Measurements from ENCODE around the gene KRT78.

The KRT78 gene

GRCh38 chr12:52794479-52795331 lies 54.1 kb downstream of the KRT78 start:
- DNase-seq = no peak

- no peak for DNase-seq
Observed at GRCh38 chr12:52792185-52793029, 56.4 kb downstream of the KRT78 start.

DNA sequence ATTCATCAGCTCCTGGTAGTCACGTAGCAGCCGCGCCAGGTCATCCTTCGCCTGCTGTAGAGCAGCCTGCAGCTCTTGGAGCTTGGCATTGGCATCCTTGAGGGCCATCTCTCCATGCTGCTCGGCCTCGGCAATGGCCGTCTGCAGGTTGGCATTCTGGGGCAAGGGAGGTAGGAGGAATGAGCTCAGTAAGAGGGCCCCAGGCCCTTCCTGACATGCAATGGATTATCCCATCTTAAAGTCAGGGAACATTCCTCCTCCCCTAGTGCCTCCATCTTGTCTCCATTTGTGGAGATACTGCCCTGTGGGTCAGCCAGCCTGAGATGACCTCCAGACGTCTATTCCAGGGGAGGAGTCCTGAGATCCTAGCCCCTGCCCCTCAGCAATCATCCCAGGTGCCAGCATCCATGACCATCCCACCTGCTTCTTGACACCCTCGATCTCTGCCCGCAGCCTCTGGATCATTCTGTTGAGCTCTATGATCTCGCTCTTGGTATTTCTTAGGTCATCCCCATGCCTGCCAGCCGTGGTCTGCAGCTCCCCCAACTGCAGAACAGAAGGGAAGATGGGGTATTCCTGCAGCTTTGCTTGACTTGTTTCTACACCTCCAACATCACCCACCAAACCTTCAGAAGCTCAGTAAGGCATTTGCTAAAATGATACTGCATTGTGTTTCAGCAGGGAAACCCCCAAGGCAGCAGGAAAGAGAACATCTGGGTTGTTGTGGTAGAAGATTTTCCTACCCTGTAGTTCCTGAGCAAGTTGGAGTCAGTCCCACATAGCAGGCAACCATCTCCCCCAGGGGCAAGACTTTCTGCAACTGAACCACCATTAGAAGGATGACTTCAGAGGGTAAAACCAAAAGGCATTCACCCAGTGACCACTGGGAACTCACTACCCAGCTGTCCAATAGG lies 57.3 kb downstream of the KRT78 start:
- DNase-seq = no peak

- DNase-seq = no peak
Observed at GRCh38 chr12:52790427-52791270, 58.1 kb downstream of the KRT78 start.

GRCh38 chr12:52789637-52790426 lies 59.0 kb downstream of the KRT78 start:
- no peak for DNase-seq

- DNase-seq = no peak
Observed at GRCh38 chr12:52788876-52789636, 59.7 kb downstream of the KRT78 start.

DNA sequence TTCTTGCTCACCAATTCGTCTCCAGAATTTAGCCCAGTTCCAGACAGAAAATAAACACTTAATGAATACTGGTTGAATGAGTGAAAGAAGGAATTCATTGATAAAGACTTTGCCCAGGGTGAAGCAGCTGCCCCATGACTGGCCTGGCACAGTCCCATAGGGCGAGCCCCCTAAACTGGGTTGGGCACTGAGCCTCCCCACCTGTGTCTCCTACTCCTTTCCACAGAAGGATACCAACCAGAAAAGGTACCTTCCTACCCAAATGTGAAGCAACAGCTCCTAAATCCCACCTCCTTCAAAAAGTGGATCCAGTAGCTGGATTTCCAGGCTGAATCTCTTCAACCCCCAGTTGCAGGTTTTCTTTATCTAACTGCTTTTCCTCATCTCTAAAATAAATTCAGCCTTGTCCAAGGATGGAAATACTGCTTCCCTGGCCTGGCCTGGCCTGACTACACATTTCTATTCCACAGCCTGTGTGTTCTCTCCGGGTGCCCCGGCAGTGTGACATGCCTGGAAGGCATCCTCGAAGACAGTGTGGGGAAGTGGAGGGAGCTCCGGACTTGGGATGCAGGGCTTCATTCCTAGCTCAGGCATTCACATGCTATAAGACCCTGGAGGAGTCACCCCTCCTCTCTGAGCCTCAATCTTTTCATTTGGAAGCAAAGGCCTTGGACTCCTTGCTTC lies 60.5 kb downstream of the KRT78 start:
- DNase-seq = no peak

All from femur (tissue), 1 donor.